Stimulated activated CD8-positive, alpha-beta memory T cell treated with anti-CD3 and anti-CD28 coated beads, Interleukin-12 subunit alpha, Interleukin-12 subunit beta, amount 100 ng/mL, for 24 hours (primary cell): ENCODE results near the gene TOP2B.

Experiments
- DNase-seq: peaks from one replicate; pipeline ENCODE4 v3.0.0-alpha.2; 2020; ENCODE audit errors: extremely low read depth

TOP2B gene

GRCh38 chr3:25620493-25620892 is 44.2 kb downstream of the TOP2B start:
- no peak for DNase-seq

- no peak for DNase-seq
Observed at GRCh38 chr3:25619382-25619781, 45.3 kb downstream of the TOP2B start.

GRCh38 chr3:25618028-25618427 is 46.7 kb downstream of the TOP2B start:
- DNase-seq = no peak

GRCh38 chr3:25611193-25611592 is 53.5 kb downstream of the TOP2B start:
- no peak for DNase-seq

- no peak for DNase-seq
Observed at GRCh38 chr3:25610779-25611178, 53.9 kb downstream of the TOP2B start.

GRCh38 chr3:25610167-25610566 is 54.5 kb downstream of the TOP2B start:
- DNase-seq = no peak

GRCh38 chr3:25604107-25604805 is 60.5 kb downstream of the TOP2B start:
- DNase-seq = no peak

GRCh38 chr3:25603703-25604102 is 61.0 kb downstream of the TOP2B start:
- DNase-seq = no peak

GRCh38 chr3:25597535-25598101 is 67.1 kb downstream of the TOP2B start:
- no peak for DNase-seq

GRCh38 chr3:25594007-25594502 is 70.7 kb downstream of the TOP2B start:
- DNase-seq = no peak

GRCh38 chr3:25593001-25593400 is 71.7 kb downstream of the TOP2B start:
- DNase-seq = no peak

- DNase-seq = no peak
Observed at GRCh38 chr3:25592510-25592968, 72.2 kb downstream of the TOP2B start.

GRCh38 chr3:25589783-25590258 is 74.9 kb downstream of the TOP2B start:
- no peak for DNase-seq

GRCh38 chr3:25589104-25589782 is 75.5 kb downstream of the TOP2B start:
- no peak for DNase-seq

- DNase-seq = no peak
Observed at GRCh38 chr3:25588441-25589103, 76.1 kb downstream of the TOP2B start.

GRCh38 chr3:25587975-25588374 is 76.7 kb downstream of the TOP2B start:
- DNase-seq = no peak

- no peak for DNase-seq
Observed at GRCh38 chr3:25587526-25587925, 77.2 kb downstream of the TOP2B start.

GRCh38 chr3:25587094-25587493 is 77.6 kb downstream of the TOP2B start:
- no peak for DNase-seq

- no peak for DNase-seq
Observed at GRCh38 chr3:25586553-25586952, 78.2 kb downstream of the TOP2B start.

GRCh38 chr3:25586167-25586505 is 78.6 kb downstream of the TOP2B start:
- DNase-seq = no peak

GRCh38 chr3:25585361-25586166 is 79.1 kb downstream of the TOP2B start:
- DNase-seq = no peak
